ENCODE data around the gene SLC2A13. TPM values are rescaled to one million over a fixed set of nuclear protein-coding genes. Genes with fewer than 3 reads are reported as not detected.

SLC2A13 gene
- total RNA-seq, 1 experiment from 2014 or later, result 7.0 TPM

GRCh38 chr12:39988574-39988973 is 117.3 kb downstream of the SLC2A13 start:
- Histone ChIP-seq H2BK15ac (ENCODE audit: low read depth, low read length) (no peak overlapping the region), H2BK12ac (ENCODE audit: insufficient read length, low read depth, low read length) (no peak overlapping the region), H3K4me2 (ENCODE audit: insufficient read depth, insufficient read length, low read length) (no peak overlapping the region), H4K91ac (ENCODE audit: insufficient read length, low read depth, low read length) (no peak overlapping the region), H3K56ac (ENCODE audit: insufficient read length, low read depth, low read length) (no peak overlapping the region), H3K27ac (ENCODE audit: insufficient read length, low read depth, low read length) (no peak overlapping the region), H2AK5ac (ENCODE audit: insufficient read length, low read length) (no peak overlapping the region), H3K18ac (ENCODE audit: insufficient read length, low read depth, low read length) (no peak overlapping the region), H2BK5ac (ENCODE audit: insufficient read length, low read length) (no peak overlapping the region), H3K23me2 (ENCODE audit: insufficient read length, low read depth, low read length, poor library complexity, severe bottlenecking) (no peaks in the 10 kb centered on the region), H3K27me3 (ENCODE audit: insufficient read depth, low read length) (no peaks in the 10 kb centered on the region), H2BK20ac (ENCODE audit: low read depth, low read length, poor library complexity, severe bottlenecking) (no peak overlapping the region), H3K14ac (ENCODE audit: insufficient read depth, low read length) (no peak overlapping the region), H3T11ph (ENCODE audit: low read length) (no peak overlapping the region), H4K8ac (replicated peaks; ENCODE audit: insufficient read length, low read depth, low read length) (no peak overlapping the region), H3K9ac (ENCODE audit: extremely low read depth, insufficient read length, low read length) (no peak overlapping the region), H4K5ac (ENCODE audit: insufficient read length, low read depth, low read length) (no peak overlapping the region), H3K9me3 (ENCODE audit: control insufficient read depth, low read depth, low read length) (no peaks in the 10 kb centered on the region), H3K79me2 (ENCODE audit: insufficient read depth, low read length) (no peaks in the 10 kb centered on the region), H3K79me1 (ENCODE audit: insufficient read depth, low read depth, low read length, poor library complexity, severe bottlenecking) (no peaks in the 10 kb centered on the region), H2BK120ac (ENCODE audit: low read depth, low read length, poor library complexity, severe bottlenecking) (no peak overlapping the region), H3K23ac (ENCODE audit: insufficient read length, low read depth, low read length) (no peak overlapping the region), H2AFZ (ENCODE audit: low read length) (no peak overlapping the region), H3K4ac (ENCODE audit: low read depth, low read length) (no peak overlapping the region), H3K4me1 (ENCODE audit: insufficient read depth, low read length) (no peaks in the 10 kb centered on the region), H4K20me1 (ENCODE audit: control insufficient read depth, insufficient read depth, insufficient read length) (no peaks in the 10 kb centered on the region)
- no peaks in the 10 kb centered on the region for H3K27me3 Mint-ChIP-seq (ENCODE audit: low read depth)
- TF ChIP-seq, protein P1, sequence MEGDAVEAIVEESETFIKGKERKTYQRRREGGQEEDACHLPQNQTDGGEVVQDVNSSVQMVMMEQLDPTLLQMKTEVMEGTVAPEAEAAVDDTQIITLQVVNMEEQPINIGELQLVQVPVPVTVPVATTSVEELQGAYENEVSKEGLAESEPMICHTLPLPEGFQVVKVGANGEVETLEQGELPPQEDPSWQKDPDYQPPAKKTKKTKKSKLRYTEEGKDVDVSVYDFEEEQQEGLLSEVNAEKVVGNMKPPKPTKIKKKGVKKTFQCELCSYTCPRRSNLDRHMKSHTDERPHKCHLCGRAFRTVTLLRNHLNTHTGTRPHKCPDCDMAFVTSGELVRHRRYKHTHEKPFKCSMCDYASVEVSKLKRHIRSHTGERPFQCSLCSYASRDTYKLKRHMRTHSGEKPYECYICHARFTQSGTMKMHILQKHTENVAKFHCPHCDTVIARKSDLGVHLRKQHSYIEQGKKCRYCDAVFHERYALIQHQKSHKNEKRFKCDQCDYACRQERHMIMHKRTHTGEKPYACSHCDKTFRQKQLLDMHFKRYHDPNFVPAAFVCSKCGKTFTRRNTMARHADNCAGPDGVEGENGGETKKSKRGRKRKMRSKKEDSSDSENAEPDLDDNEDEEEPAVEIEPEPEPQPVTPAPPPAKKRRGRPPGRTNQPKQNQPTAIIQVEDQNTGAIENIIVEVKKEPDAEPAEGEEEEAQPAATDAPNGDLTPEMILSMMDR (conservative IDR thresholded peaks at IDR 0.05), result no peak
- H3K27ac Mint-ChIP-seq, result peak overlapping the region in 1 of 3 experiments; percentile 22; a peak in 2 of 7 replicates
- H3K36me3 Mint-ChIP-seq (ENCODE audit: insufficient read depth in 1 of 3, low read depth in 3 of 3), result peaks cover 0 to 2% (median 0%) of the 10 kb centered on the region in 3 experiments; a peak in 2 of 7 replicates
- DNase-seq, result no peak
- no CpG with 5 or more reads among the region's 2 CpGs for WGBS (ENCODE audit: extremely low coverage, insufficient read length, low lambda C conversion rate)
- no peak overlapping the region for H3K4me3 Mint-ChIP-seq
- H3K9me3 Mint-ChIP-seq, result no peaks in the 10 kb centered on the region; a peak in 1 of 5 replicates
- H3K4me1 Mint-ChIP-seq, result peaks cover 10 to 19% of the 10 kb centered on the region in 2 experiments; a peak in 3 of 4 replicates
